ENCODE measurements around the gene VWC2. TPM values are rescaled to one million over a fixed set of nuclear protein-coding genes. Genes with fewer than 3 reads are reported as not detected.

VWC2 gene
- not detected for total RNA-seq

DNA sequence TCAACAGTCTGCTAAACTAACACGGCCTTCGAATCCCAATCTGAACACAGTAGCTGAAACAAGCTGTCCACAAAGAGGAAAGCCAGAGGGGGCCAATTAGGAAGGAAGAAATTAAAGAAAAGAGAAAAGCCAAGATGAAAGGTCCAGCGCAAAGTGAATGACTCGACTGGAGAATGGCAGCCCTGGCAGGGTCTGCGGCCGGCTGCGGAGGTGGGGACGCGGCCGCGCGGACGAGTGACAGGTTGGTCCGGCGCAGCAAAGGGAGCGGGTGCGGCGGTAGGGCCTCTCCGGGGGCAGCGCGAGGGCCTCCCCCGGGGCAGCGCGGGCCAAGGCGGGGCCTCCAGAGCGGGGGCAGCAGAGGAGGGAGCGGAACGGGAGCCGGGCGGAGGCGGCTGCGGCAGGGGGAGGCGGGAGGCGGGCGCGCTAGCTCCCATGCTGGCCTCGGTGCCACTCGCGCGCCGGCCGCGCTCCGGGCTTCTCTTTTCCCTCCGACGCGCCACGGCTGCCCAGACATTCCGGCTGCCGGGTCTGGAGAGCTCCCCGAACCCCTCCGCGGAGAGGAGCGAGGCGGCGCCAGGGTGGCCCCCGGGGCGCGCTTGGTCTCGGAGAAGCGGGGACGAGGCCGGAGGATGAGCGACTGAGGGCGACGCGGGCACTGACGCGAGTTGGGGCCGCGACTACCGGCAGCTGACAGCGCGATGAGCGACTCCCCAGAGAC lies at the start of gene VWC2:
Gene VWC2, plus strand, starts transcription at position 421 of the 718 bp plus-strand sequence. CDS start 1,798 bp downstream, outside the sequence.
- DNase-seq (ENCODE audit: low spot score), result no peak

DNA sequence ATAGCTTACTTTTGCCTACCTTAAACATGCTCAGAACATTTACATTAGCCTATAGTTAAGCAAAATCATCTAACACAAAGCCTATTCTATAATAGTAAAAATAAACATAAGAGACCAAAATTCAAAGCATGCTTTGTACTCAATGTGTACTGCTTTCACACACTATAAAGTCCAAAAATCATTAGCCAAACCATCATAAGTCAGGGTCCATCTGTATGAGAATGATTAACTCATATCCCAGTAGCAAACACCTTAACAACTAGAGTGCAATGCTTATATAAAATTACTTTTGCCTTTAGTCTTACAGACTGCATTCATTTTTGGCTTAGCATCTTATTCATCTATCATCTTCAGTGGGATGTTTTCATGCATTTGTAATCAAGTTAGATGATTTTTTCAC lies 49.4 kb upstream of the VWC2 start:
- no peak for DNase-seq (ENCODE audit: low spot score)
- no peak for ATAC-seq

More for the DNA sequence above, at the start of gene VWC2:
- no peak for ATAC-seq

DNA sequence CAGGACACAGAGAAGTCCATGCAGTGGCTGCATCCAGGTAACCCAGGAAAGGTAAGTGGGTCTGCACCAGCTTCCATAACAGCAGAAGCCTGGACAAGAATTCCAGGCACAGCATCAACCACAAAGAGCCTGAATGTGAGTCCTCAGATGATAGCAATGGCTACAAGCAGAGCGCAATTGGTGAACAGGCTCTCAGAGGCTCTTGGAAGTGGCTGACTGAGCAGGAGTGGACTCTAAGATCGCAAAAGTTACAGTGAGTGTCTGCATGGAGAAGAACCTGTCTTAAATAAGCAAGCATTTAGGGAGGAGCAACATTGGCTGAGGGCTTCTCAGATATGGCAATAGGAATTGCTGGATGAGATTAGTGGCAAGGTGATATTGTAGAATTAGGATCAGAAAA lies 41.6 kb upstream of the VWC2 start:
- ATAC-seq (no peak), DNase-seq (ENCODE audit: low spot score) (no peak)

DNA sequence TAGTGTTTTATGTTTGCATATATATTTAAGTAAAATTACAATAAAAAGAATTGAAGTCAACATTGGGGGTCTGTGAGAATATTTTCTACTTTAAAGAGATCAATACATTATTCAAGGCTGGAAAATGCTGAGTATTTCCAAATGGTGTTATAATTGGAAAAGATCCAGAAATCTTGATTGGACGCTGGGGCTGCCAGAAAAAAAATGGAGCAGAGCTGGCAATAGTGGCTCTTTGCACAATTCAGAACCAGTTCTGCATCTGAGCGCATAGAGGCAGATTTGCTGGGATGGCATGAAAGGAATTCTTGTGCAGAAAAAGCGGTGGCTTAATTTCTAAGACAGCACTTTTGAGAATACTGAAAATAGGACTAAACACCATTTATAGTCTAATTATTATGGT lies 10.8 kb upstream of the VWC2 start:
- ATAC-seq (no peak), DNase-seq (ENCODE audit: low spot score) (no peak)

DNA sequence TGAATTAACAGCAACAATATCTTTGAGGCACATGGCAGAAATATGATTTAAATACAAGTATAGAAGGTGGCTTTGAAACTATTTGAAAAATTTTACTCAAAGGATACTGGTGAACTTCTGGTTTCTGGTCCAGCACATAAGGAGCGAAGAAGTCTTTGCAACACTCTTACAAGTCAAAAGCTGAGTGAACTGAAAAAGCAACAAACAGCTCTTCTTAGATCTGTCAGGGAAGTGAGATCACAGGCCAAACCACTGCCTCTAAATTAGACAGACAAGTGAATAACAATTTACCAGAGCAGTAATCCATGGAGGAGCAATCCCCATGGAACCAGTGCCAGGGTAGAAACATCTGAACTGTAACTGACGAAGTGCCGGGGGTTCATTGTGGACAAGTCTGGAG lies 9.6 kb upstream of the VWC2 start:
- ATAC-seq (no peak), DNase-seq (ENCODE audit: low spot score) (no peak)

DNA sequence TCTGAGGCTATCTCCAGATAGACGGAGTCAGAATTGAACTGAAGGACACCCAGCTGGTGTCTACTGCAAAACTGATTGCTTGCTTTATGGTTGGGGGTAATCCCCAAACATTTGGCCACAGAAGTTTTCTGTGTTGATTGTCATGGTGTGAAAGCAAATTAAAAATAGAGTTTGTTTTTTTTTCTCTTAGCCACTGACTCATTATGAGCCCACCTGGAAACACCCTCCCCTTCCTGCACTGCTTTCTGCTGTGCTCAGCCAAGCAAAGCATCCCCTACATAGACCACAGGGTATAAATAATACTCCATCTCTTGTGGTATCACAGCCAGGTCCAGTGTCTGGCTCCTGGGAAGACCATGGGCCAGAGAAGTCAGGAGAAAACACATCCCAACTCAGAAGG lies 6.5 kb upstream of the VWC2 start:
- ATAC-seq, result no peak
- no peak for DNase-seq (ENCODE audit: low spot score)

DNA sequence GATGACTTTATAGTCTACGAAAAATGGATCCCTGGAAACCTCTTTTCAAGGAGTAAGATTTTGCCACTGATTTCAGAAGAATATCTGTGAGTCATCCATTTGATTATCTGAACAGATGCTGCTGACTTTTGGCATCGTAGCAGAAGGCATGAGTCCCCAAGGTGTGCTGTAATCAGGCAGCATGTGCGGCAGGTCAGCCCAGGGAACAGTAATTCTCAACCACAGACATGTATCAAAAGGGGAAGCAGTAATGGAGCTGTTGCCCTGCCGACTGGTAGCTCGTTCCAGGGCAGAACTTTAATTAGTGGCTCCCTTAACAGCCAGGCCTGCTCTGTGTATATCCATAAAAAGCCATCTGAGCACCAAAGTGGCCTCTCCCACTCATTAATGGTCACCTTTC lies 5.7 kb upstream of the VWC2 start:
- no peak for DNase-seq (ENCODE audit: low spot score)
- ATAC-seq, result no peak

DNA sequence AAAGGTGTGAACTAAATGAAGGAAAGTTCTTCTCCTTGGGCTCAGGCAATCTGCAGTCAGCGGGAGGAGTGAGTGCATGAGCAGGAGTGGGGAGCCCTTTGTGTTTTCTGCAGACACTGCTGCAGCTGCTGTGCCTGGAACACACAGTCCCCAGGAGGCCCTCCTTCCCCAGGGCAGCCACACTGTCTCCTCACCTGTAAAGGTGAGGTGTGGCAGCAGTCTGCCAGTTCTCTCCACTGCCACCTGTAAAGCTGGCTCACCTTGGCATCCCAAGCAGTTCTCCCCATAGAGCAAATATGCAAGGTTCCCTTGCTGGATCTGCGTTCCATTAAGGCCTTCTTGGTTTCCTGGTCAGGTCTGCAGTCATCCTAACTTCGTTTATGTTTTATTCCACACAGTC lies 5.2 kb upstream of the VWC2 start:
- DNase-seq (ENCODE audit: low spot score) (no peak), ATAC-seq (no peak)

DNA sequence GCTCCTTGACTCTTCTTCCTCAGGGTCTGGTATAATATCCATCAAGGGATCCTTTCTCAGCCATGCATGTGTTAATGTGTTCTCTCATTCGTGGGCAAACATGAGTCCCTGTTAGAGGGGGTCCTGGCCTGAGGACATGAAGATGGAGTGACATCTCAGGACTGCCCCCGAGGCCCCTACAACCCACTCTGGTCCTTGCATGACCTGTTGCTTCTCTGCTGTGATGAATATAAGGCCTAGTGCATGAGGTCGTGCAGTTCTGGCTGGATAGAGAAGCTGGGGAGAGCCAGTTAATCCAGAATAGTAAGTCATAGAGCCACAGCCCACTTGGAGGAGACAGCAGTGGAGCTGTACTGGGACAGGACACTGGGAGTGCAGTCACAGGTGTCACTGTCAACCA lies 4.6 kb upstream of the VWC2 start:
- ATAC-seq, result no peak
- no peak for DNase-seq (ENCODE audit: low spot score)

DNA sequence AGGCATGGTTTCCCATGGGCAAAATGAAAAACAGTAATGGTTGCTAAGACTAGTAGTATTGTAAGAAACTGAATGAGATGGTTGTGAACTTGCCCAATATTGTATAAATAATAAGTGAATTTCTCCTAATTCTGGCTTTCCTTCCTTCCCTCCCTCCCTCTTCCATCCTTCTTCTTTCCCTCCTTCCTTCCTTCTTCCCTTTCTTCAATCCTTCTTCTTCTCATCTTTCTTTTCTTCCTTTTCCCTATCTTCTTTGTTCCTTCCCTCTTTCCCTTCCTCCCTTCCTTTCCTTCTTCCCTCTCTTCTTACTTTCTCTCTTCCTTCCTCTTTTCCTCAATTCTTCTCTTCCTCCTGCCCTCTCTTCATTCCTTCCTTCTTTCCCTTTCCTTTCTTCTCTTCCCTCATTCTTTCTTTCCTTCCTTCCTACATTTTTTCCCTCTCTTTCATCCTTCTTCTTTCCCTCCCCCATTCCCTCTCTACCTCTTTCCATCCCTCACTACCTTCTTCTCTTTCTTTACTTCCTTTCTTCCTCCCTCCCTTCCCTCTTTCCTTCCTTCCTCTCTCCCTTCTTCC lies 4.1 kb upstream of the VWC2 start:
- DNase-seq (ENCODE audit: low spot score) (no peak), ATAC-seq (no peak)

DNA sequence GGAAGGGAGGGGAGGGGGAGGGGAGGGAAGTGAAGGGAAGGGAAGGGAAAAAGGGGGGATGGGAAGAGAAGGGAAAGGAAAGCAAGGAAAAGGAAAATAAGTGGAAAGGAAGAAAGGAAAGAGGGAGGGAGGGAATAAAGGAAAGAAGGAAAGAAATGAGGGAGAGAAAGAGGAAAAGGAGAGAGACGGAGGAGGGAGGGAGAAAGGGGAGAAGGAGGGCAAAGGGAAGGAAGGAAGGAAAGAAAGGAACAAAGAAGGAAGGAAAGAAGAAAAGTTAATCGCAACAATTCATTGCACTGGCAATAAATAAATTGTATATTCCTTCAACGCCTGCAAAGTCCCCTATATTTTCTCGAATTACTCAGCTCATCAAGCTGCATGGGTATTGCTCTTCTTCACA lies 2.6 kb upstream of the VWC2 start:
- ATAC-seq, result no peak

DNA sequence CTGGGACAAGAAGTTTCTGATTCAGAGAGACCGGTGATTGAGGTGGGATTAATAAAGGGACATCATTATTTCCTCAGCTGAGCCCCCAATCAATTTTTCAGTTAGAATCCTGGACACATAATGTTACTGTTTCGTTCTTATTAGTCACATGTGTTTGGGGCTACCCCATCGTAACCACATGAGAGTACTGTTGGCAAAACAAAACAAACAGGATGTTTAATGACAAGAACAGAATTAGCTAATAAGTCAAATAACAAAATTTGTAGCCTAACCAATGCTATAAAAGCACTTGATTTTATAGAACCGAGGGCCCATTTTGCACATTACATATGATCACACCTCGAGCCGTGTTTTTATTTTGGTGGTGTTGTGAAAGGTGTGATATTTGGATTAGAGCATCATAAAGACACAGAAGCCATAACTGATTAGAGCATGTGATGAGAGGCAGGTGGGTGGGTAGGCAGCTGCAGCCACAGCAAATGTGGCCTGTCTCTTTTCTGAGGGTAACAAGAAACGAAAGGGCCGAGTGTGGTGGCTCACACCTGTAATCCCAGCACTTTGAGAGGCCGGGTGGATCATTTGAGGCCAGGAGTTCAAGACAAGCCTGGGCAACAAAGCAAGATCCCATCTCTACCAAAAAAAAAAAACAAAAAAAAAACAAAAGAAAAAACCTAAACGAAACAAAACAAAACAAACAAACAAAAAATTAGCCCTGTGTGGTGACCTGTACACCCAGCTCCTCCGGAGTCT lies 1.8 kb upstream of the VWC2 start:
- DNase-seq (ENCODE audit: low spot score) (no peak), ATAC-seq (no peak)

More for the DNA sequence above, 2.6 kb upstream of the VWC2 start:
- DNase-seq (ENCODE audit: low spot score), result no peak

DNA sequence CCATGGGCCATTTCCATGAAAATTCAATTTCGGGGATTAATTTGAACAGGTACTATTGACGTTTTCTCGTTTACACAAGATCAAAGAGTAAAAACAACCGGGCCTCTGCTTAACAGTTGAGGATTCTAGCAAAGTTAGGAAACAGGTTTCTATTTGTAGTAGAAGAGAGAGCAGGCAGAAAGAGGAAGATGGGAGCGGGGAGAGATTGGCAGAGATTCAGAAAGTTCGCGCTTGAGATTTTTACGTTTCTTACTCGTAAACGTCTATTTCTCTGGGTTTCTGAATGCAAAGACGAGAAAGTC lies 571 bp upstream of the VWC2 start:
- no peak for DNase-seq (ENCODE audit: low spot score)
- ATAC-seq, result no peak

DNA sequence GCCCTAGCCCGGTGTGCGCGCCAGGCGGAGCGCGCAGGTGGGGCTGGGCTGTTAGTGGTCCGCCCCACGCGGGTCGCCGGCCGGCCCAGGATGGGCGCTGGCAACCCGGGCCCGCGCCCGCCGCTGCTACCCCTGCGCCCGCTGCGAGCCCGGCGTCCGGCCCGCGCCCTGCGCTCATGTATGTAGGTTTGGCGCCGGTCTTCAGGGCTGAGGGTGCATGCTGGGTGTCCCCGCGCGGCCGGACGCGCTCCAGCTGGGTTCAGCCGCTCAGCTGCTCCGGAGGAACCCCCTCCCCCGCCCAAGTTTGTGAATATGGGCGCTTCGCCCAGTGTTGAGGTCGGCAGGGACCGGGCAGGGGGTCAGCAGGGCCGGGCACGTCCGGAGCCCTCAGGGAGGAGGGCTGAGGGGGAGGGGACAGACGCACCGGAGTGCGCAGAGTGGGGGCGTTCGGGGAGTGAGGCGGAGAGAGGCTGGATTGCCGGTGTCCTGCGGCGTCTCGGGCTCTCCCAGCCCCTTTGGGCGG lies 559 bp downstream of the VWC2 start:
- ATAC-seq (no peak), DNase-seq (ENCODE audit: low spot score) (no peak)

DNA sequence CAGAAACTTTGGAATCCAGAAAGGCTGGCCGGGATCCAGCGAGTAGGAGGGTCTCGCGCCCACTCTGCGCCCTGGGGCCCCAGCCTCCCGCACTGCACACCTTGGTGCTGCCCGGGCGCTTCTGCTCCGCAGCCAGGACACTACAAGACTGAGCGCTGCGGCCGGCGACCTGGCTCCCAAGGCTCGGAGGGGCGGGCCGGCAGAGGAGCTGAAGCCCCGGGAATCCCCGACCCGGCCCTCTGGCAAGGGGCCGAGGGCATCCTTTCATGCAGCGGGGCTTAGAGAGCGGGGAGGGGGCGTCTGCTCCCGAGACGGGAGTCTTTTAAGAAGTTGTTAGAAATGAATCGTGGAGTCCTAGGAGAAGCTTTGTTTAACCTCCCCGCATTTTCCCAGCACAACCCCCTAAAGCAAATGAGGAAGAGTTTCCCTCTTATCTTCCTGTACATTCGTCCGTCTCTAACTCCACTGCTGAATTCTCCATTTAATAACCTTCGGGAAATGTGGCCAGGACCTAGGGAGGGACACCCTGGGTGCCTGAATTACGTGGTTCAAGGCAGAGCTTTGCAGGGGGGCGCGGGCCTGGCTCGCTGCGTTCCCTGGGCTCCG lies 1.1 kb downstream of the VWC2 start:
- DNase-seq (ENCODE audit: low spot score) (no peak), ATAC-seq (no peak)

DNA sequence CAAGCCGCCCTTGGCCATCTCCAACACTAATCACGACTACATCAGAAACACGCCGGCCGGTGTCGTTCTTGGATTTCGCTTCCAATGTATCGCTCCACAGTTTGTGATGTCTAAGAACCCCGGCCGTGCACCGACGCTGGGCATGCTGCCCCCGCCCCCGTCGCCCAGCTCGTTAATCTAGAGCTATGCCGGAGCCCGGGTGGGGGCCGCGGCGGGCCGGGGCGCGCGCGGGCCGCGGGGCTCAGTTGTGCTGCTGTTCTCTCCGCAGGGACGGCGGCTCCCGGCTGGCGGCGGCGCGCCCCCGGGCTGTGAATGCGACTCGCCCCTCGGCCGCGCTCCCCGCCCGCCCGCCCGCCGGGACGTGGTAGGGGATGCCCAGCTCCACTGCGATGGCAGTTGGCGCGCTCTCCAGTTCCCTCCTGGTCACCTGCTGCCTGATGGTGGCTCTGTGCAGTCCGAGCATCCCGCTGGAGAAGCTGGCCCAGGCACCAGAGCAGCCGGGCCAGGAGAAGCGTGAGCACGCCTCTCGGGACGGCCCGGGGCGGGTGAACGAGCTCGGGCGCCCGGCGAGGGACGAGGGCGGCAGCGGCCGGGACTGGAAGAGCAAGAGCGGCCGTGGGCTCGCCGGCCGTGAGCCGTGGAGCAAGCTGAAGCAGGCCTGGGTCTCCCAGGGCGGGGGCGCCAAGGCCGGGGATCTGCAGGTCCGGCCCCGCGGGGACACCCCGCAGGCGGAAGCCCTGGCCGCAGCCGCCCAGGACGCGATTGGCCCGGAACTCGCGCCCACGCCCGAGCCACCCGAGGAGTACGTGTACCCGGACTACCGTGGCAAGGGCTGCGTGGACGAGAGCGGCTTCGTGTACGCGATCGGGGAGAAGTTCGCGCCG lies 1.9 kb downstream of the VWC2 start:
- ATAC-seq (peak; percentile 38), DNase-seq (ENCODE audit: low spot score) (no peak)

DNA sequence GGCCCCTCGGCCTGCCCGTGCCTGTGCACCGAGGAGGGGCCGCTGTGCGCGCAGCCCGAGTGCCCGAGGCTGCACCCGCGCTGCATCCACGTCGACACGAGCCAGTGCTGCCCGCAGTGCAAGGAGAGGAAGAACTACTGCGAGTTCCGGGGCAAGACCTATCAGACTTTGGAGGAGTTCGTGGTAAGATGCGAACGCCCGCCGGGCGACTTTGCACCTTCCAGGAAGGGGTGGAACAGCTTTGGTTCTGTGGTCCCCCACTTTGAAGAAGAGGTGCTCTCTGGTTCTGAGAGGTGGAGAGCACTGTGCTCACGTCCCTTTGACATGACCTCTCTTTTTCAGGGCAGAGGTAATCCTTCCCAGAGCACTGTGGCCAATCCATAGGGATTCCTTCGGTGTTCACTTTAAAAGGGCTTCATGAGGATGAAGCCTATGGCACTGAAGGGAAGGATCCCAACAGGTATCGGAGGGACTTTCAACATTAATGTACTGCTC lies 2.6 kb downstream of the VWC2 start:
- no peak for DNase-seq (ENCODE audit: low spot score)
- ATAC-seq, result no peak

DNA sequence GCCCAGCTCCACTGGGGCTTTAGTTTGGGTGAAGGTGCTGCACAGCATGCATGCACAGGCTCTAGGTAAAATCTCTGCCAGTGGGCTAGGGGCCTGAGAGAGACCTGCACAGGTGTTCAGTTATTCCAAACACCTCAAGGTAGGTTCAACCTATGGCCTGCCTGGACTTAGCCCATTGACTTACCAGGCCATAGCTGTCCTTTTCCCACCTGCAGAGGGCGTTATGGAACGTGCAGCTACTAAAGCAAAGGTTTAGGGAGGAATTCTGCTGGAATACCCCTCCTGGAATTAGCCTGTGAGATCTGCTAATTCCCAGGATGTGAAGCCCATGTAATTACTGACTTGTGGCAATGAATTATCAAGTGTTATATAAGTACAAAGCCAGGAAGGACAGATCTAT lies 3.6 kb downstream of the VWC2 start:
- ATAC-seq (no peak), DNase-seq (ENCODE audit: low spot score) (no peak)

DNA sequence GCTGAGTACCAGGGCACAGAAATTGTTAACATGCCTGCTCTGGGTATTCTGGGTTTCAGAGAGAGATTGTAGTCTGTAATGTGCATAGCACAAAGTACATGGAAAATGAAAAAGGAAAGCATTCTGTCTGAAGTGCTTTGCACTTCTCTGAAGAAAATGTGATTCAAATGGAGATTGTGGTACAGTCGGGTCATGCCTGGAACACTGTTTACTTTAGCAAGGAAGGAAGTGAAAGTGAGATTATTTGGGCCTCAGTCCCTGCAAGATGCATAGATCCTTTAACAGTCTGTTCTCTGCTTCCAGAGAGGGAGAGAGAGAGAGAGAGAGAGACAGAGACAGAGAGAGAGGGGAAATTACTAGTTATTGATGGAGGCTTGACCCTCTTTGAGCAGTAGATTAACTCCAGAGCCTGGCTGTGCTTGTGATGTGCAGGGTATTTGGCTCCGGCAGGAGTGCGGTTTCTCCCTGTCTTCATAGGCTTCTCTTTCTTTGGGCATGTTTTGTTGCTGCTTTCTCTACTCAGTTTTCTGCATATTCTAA lies 5.4 kb downstream of the VWC2 start:
- no peak for ATAC-seq

DNA sequence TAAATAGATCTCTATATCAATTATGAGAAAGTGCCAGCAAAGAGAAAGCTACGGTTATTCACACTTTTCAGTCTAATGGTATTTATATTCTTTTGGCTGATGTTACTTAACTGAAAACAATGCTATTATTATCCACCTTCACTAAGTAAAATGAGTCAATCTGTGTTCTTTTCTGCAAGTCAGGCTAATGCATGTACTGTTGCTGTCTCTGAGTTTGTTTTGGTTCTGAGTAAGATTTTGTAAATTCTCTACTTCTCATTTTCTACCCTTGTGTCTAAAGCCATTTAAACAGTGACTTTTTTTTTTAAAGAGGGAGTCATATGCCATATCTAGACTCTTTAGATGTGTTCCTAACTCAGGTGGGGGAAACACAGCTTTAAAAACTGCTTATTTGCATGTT lies 7.5 kb downstream of the VWC2 start:
- ATAC-seq, result no peak
- no peak for DNase-seq (ENCODE audit: low spot score)

More for the DNA sequence above, 5.4 kb downstream of the VWC2 start:
- no peak for DNase-seq (ENCODE audit: low spot score)

All from left lobe of liver (tissue), 2 donors.